Neural crest cell (in vitro differentiated cells): ENCODE measurements around the gene SSTR5. TPM values are rescaled to one million over a fixed set of nuclear protein-coding genes. Genes with fewer than 3 reads are reported as not detected.

Source experiments
- DNase-seq: peaks from one replicate; pipeline ENCODE4 v3.0.0; 2021; ENCODE audit warnings: low read depth, mixed read lengths, low spot score
- H3K27ac Mint-ChIP-seq: one replicate; pipeline ENCODE4 v1.8.0; 2021; ENCODE audit warnings: mild to moderate bottlenecking, mixed read lengths; ENCODE audit not compliant: unreplicated experiment
- H3K27me3 Mint-ChIP-seq: 2 replicates; pipeline ENCODE4 v1.8.0; 2021; ENCODE audit warnings: low read depth, mild to moderate bottlenecking, mixed read lengths
- H3K36me3 Mint-ChIP-seq: 2 replicates; pipeline ENCODE4 v1.8.0; 2021; ENCODE audit warnings: low read depth, mild to moderate bottlenecking, mixed read lengths
- H3K4me1 Mint-ChIP-seq: 2 replicates; pipeline ENCODE4 v1.8.0; 2021; ENCODE audit warnings: mixed read lengths
- H3K4me3 Mint-ChIP-seq: one replicate; pipeline ENCODE4 v1.8.0; 2021; ENCODE audit warnings: mild to moderate bottlenecking, mixed read lengths
- H3K9me3 Mint-ChIP-seq: 2 replicates; pipeline ENCODE4 v1.8.0; 2021; ENCODE audit warnings: mixed read lengths
- CTCF ChIP-seq: fragments of 200-600 bp; sonication (generic); conservative IDR thresholded peaks from 2 replicates; pipeline ENCODE4 v1.5.0; 2021; ENCODE audit warnings: antibody characterized with exemption, mild to moderate bottlenecking
- total RNA-seq: library from RNA; stranded (reverse); gene quantifications from 2 replicates; pipeline ENCODE4 v1.2.1, GENCODE V29; 2021

The SSTR5 gene
- total RNA-seq, 1 donor from 2014 or later, result not detected

- DNase-seq, result no peak
- peak; percentile 39 for TF ChIP-seq CTCF
- no peaks in the 10 kb centered on the region for H3K9me3 Mint-ChIP-seq
- H3K4me3 Mint-ChIP-seq, result no peak overlapping the region
- H3K27ac Mint-ChIP-seq, result no peak overlapping the region
- H3K4me1 Mint-ChIP-seq, result peaks cover 14% of the 10 kb centered on the region
- H3K27me3 Mint-ChIP-seq, result peaks cover 56% of the 10 kb centered on the region
- H3K36me3 Mint-ChIP-seq, result no peaks in the 10 kb centered on the region
Observed at GRCh38 chr16:1073566-1074378, 1.2 kb downstream of the SSTR5 start.

- no peak for DNase-seq
- Mint-ChIP-seq H3K4me1 (peaks cover 14% of the 10 kb centered on the region), H3K36me3 (no peaks in the 10 kb centered on the region), H3K9me3 (no peaks in the 10 kb centered on the region), H3K27ac (no peak overlapping the region), H3K27me3 (peaks cover 56% of the 10 kb centered on the region), H3K4me3 (no peak overlapping the region)
- TF ChIP-seq CTCF, result no peak
Observed at GRCh38 chr16:1074379-1074649, 1.8 kb downstream of the SSTR5 start.

DNA sequence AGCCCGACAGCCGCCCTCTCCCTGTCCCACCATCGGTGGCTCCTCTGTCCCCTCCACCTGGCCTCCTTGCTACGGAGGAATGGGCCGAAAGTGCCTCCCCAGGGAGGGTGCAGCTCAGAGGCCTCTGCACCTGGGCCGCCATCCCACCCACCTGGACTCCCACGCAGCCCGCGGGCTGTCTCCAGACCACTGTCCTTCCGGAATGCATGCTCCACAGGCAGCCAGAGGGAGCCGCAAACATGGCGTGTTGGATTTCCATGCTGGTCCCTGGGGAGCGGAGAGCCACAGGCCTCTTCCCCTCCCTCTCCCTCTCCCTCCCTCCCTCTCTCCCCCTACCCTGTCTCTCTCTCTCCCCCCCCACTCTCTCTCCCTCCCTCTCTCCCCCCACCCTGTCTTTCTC, 3.0 kb downstream of the SSTR5 start:
- DNase-seq, result no peak
- Mint-ChIP-seq H3K9me3 (no peaks in the 10 kb centered on the region), H3K27ac (no peak overlapping the region), H3K4me3 (no peak overlapping the region), H3K27me3 (peaks cover 52% of the 10 kb centered on the region), H3K4me1 (peaks cover 14% of the 10 kb centered on the region), H3K36me3 (no peaks in the 10 kb centered on the region)
- no peak for TF ChIP-seq CTCF

DNA sequence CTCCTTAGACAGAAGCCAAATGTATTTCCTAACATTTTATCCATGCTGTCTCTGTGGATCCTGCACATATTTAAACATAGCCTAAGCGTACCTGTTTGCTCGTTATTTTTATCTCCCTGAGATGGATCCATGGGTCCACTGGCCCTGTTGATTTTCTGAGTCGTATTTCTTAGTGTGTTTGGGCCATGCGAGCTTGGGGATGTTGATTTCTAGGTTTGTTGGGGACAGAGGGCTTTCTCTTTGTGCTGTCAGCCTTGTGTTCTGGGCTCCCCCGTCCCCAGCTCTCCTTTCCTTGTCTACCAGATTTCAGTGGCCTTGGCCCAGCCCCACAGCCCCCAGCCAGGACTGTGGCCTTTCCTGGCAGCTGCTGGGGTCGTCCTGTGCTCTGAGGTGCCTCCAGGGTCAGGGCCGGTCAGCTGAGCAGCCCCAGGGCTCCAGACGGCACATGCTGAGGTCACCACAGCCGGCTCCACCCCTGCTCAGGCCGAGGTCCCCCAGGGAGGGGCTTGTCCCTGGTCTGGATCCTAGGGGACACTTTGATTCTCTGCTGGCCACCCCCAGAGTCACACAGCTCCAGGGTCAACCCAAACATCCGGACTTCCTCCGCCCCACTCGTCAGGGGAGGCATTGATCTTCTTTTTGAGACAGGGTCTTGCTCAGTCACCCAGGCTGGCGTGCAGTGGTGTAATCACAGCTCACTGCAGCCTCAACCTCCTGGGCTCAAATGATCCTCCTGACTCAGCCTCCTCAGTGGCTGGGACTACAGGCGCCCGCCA, 4.4 kb downstream of the SSTR5 start:
- H3K4me1 Mint-ChIP-seq, result peaks cover 14% of the 10 kb centered on the region
- peak overlapping the region; percentile 34 for H3K4me3 Mint-ChIP-seq
- H3K9me3 Mint-ChIP-seq, result no peaks in the 10 kb centered on the region
- no peaks in the 10 kb centered on the region for H3K36me3 Mint-ChIP-seq
- peaks cover 40% of the 10 kb centered on the region for H3K27me3 Mint-ChIP-seq
- H3K27ac Mint-ChIP-seq, result no peak overlapping the region
- DNase-seq, result peak; percentile 37
- TF ChIP-seq CTCF, result no peak

GRCh38 chr16:1077877-1078578, 5.5 kb downstream of the SSTR5 start:
- Mint-ChIP-seq H3K27ac (no peak overlapping the region), H3K36me3 (no peaks in the 10 kb centered on the region)

More at GRCh38 chr16:1077877-1078578, 5.5 kb downstream of the SSTR5 start:
- Mint-ChIP-seq H3K27me3 (peaks cover 33% of the 10 kb centered on the region), H3K4me3 (no peak overlapping the region), H3K9me3 (no peaks in the 10 kb centered on the region), H3K4me1 (peaks cover 14% of the 10 kb centered on the region)
- TF ChIP-seq CTCF, result no peak
- no peak for DNase-seq
